ENCODE data around the gene CEP170B. TPM values are rescaled to one million over a fixed set of nuclear protein-coding genes. Genes with fewer than 3 reads are reported as not detected.

The CEP170B gene
- total and polyA plus RNA-seq, 4 donors, result 1.5 to 10.9 (median 6.7) TPM

DNA sequence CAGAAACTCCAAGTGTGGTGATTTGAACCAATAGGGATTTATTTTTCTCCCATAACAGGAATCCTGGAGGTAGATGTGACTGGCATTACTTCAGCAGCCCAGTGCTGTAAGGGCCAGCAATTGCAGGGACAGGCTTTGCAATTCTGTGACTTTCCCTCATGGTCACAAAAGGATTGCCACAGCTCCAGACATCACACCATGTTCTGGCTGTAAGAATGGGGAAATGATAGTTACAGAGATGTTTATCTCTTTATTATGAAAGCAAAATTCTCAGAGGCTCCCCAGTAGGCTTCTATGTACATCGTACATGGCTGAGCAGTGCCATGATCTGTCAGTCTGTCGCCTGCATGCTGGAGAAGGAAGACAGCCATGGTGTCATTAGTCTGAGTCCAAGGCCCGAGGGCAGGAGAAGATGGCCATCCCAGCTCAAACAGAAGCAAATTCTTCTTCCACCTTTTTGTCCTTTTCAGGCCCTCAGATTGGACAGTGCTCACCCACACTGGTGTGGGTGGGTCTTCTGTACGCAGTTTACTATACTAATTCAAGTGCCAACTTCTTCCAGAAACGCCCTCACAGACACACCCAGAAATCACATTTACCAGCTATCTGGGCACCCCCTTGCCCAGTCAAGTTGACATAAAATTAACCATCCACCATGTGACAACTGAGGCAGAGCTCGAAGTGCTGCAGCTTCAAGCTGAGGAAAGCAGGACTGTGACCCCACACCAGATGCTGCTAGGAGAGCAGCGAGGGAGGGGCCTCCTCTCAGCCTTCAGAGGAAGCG, 46.9 kb upstream of the CEP170B start:
- no peak for DNase-seq (ENCODE audit: low spot score)
- no peaks in the 10 kb centered on the region for H3K36me3 ChIP-seq (ENCODE audit: control insufficient read depth in 4 of 4, insufficient read depth in 3 of 4, low read depth in 1 of 4, low read length in 3 of 4)
- no peak overlapping the region for H3K4me3 ChIP-seq (ENCODE audit: low read depth in 1 of 3, low read length in 3 of 3)
- H3K9me3 ChIP-seq (ENCODE audit: control insufficient read depth in 4 of 4, low read length in 3 of 4), result no peaks in the 10 kb centered on the region
- TF ChIP-seq JUND (IDR thresholded peaks at IDR 0.05) (no peak), RAD21 (IDR thresholded peaks at IDR 0.05) (no peak), SP1 (IDR thresholded peaks at IDR 0.05) (no peak), FOXA2 (IDR thresholded peaks at IDR 0.05) (no peak), YY1 (IDR thresholded peaks at IDR 0.05) (no peak), TAF1 (conservative IDR thresholded peaks at IDR 0.05) (no peak), RXRA (IDR thresholded peaks at IDR 0.05) (no peak), NR2F2 (IDR thresholded peaks at IDR 0.05) (no peak), EGR1 (IDR thresholded peaks at IDR 0.05; ENCODE audit: low read depth in 2 of 2) (no peak), FOXA1 (IDR thresholded peaks at IDR 0.05) (no peak), HNF4A (conservative IDR thresholded peaks at IDR 0.05) (no peak), HNF4G (IDR thresholded peaks at IDR 0.05) (no peak)
- TF ChIP-seq, protein P1, sequence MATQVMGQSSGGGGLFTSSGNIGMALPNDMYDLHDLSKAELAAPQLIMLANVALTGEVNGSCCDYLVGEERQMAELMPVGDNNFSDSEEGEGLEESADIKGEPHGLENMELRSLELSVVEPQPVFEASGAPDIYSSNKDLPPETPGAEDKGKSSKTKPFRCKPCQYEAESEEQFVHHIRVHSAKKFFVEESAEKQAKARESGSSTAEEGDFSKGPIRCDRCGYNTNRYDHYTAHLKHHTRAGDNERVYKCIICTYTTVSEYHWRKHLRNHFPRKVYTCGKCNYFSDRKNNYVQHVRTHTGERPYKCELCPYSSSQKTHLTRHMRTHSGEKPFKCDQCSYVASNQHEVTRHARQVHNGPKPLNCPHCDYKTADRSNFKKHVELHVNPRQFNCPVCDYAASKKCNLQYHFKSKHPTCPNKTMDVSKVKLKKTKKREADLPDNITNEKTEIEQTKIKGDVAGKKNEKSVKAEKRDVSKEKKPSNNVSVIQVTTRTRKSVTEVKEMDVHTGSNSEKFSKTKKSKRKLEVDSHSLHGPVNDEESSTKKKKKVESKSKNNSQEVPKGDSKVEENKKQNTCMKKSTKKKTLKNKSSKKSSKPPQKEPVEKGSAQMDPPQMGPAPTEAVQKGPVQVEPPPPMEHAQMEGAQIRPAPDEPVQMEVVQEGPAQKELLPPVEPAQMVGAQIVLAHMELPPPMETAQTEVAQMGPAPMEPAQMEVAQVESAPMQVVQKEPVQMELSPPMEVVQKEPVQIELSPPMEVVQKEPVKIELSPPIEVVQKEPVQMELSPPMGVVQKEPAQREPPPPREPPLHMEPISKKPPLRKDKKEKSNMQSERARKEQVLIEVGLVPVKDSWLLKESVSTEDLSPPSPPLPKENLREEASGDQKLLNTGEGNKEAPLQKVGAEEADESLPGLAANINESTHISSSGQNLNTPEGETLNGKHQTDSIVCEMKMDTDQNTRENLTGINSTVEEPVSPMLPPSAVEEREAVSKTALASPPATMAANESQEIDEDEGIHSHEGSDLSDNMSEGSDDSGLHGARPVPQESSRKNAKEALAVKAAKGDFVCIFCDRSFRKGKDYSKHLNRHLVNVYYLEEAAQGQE (IDR thresholded peaks at IDR 0.05), result no peak
- TF ChIP-seq, protein P2, sequence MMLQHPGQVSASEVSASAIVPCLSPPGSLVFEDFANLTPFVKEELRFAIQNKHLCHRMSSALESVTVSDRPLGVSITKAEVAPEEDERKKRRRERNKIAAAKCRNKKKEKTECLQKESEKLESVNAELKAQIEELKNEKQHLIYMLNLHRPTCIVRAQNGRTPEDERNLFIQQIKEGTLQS (IDR thresholded peaks at IDR 0.05), result no peak
- TF ChIP-seq, protein P3, sequence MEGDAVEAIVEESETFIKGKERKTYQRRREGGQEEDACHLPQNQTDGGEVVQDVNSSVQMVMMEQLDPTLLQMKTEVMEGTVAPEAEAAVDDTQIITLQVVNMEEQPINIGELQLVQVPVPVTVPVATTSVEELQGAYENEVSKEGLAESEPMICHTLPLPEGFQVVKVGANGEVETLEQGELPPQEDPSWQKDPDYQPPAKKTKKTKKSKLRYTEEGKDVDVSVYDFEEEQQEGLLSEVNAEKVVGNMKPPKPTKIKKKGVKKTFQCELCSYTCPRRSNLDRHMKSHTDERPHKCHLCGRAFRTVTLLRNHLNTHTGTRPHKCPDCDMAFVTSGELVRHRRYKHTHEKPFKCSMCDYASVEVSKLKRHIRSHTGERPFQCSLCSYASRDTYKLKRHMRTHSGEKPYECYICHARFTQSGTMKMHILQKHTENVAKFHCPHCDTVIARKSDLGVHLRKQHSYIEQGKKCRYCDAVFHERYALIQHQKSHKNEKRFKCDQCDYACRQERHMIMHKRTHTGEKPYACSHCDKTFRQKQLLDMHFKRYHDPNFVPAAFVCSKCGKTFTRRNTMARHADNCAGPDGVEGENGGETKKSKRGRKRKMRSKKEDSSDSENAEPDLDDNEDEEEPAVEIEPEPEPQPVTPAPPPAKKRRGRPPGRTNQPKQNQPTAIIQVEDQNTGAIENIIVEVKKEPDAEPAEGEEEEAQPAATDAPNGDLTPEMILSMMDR (IDR thresholded peaks at IDR 0.05; ENCODE audit: low read depth, low read length, missing input control), result no peak
- H3K9ac ChIP-seq (ENCODE audit: low read depth in 1 of 2, low read length in 2 of 2), result no peak overlapping the region
- H3K27me3 ChIP-seq (ENCODE audit: control insufficient read depth in 4 of 4, insufficient read depth in 4 of 4, low read length in 3 of 4), result no peaks in the 10 kb centered on the region
- 96% methylated on average over 8 of the region's 8 CpGs for WGBS
- peaks cover 1 to 22% (median 11%) of the 10 kb centered on the region in 4 donors for H3K4me1 ChIP-seq (ENCODE audit: control insufficient read depth in 4 of 4, insufficient read depth in 4 of 4, low read length in 3 of 4)
- no peak overlapping the region for H3K27ac ChIP-seq (ENCODE audit: low read depth in 1 of 2, low read length in 2 of 2)

DNA sequence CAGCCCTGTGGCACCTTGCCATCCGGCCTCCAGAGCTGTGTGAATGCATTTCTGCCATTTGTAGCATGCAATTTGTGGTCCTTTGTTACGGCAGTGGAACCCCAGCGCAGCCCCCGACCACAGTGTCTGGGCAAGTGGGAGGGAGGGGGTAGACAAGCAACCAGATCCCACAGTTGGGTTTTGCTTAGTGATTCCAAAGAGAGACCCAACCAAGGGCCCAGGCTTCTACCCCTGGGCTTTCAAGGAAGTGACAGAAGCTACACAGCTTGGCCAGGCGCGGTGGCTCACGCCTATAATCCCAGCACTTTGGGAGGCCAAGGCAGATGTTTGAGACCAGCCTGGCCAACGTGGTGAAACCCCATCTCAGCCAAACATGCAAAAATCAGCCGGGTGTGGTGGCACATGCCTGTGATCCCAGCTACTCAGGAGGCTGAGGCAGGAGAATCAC, 46.3 kb upstream of the CEP170B start:
- Histone ChIP-seq H3K36me3 (ENCODE audit: control insufficient read depth in 4 of 4, insufficient read depth in 3 of 4, low read depth in 1 of 4, low read length in 3 of 4) (no peaks in the 10 kb centered on the region), H3K4me1 (ENCODE audit: control insufficient read depth in 4 of 4, insufficient read depth in 4 of 4, low read length in 3 of 4) (peaks cover 1 to 22% (median 9%) of the 10 kb centered on the region in 4 donors), H3K4me3 (ENCODE audit: low read depth in 1 of 3, low read length in 3 of 3) (no peak overlapping the region), H3K27ac (ENCODE audit: low read depth in 1 of 2, low read length in 2 of 2) (no peak overlapping the region), H3K27me3 (ENCODE audit: control insufficient read depth in 4 of 4, insufficient read depth in 4 of 4, low read length in 3 of 4) (no peaks in the 10 kb centered on the region), H3K9ac (ENCODE audit: low read depth in 1 of 2, low read length in 2 of 2) (no peak overlapping the region), H3K9me3 (ENCODE audit: control insufficient read depth in 4 of 4, low read length in 3 of 4) (no peaks in the 10 kb centered on the region)
- no peak for DNase-seq (ENCODE audit: low spot score)
- WGBS, result 95% methylated on average over 9 of the region's 9 CpGs
- TF ChIP-seq, protein P4, sequence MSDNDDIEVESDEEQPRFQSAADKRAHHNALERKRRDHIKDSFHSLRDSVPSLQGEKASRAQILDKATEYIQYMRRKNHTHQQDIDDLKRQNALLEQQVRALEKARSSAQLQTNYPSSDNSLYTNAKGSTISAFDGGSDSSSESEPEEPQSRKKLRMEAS (IDR thresholded peaks at IDR 0.05), result no peak
- TF ChIP-seq, protein P1 (IDR thresholded peaks at IDR 0.05), result no peak
- TF ChIP-seq GABPA (IDR thresholded peaks at IDR 0.05 in 1 of 2, conservative IDR thresholded peaks at IDR 0.05 in 1 of 2) (no peak), FOXA1 (IDR thresholded peaks at IDR 0.05) (no peak), HNF4A (conservative IDR thresholded peaks at IDR 0.05) (no peak), NR2F2 (IDR thresholded peaks at IDR 0.05) (no peak), RXRA (IDR thresholded peaks at IDR 0.05) (no peak), SP1 (IDR thresholded peaks at IDR 0.05) (no peak), YY1 (IDR thresholded peaks at IDR 0.05) (no peak), FOXA2 (IDR thresholded peaks at IDR 0.05) (no peak)
- TF ChIP-seq, protein P3 (IDR thresholded peaks at IDR 0.05; ENCODE audit: low read depth, low read length, missing input control), result no peak
